GM12864 (cell line): ENCODE data around the gene NSF.
"Not testable (repeated sequence)": the region's sequence is repeated elsewhere in the genome, so short reads cannot be mapped to it uniquely, and the experiment has no call there.

Source experiments
- DNase-seq: peaks from one replicate; pipeline ENCODE4 v3.0.0-alpha.2; 2011; ENCODE audit warnings: low read depth
- H3K4me3 ChIP-seq: 2 replicates; pipeline ENCODE4 v1.5.1; 2011; ENCODE audit warnings: mild to moderate bottlenecking, low read depth, low read length, control low read depth

NSF gene

DNA sequence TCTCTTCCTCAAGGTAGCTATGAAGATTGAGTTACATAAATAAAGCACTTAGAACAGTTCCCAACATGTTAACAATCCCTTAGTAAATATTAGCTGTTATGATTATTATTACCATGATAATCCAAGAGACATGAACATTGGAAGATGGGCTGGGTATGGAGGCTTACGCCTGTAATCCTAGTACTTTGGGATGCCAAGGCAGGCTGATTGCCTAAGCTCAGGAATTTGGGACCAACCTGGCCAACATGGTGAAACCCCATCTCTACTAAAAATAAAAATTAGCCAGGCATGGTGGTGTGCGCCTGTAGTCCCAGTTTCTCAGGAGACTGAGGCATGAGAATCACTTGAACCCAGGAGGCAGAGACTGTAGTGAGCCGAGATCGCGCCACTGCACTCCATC, 34.3 kb downstream of the NSF start:
- not testable (repeated sequence) for DNase-seq, H3K4me3 ChIP-seq

DNA sequence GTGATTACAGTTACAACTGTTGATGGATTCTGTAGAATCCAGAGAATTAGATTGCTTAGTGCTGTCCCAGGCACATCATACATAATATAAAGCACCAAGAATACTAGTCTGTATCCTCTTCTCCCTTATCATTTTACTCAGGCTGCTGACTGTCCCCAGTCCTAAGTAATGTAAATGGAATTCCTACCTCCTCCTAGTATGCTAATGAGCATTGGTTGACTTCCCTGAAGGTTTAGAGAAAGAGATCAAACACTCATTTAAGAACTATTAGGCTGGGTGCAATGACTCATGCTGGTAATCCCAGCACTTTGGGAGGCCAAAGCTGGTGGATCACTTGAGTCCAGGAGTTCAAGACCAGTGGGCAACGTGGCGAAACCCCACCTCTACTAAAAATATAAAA, 37.0 kb downstream of the NSF start:
- DNase-seq, H3K4me3 ChIP-seq: not testable (repeated sequence)

DNA sequence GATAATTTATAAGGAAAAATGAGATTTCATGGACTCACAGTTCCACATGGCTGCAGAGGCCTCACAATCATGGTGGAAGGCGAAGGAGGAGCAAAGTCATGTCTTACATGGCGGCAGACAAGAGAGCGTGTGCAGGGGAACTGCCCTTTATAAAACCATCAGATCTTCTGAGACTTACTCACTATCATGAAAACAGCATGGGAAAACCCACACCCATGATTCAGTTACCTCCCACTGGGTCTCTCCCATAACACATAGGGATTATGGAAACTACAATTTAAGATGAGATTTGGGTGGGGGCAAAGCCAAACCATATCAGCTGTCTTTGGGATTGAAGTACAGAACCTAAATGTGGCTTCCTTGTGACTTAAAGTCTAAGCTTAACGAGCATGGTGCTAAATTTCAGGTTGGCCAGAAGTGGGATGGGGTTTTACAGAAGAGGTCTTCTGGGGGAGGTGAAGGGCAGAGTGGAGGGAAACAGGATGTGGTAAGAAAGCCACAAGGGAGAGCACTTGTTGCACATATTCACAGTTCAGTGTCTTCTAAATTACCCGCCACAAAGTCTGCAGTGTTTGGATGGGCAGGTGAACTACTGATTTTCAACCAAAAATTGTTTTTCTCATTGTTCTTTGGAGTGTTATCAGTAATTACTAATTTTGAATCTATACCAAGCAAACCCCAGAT, 38.4 kb downstream of the NSF start:
- H3K4me3 ChIP-seq, DNase-seq: not testable (repeated sequence)

DNA sequence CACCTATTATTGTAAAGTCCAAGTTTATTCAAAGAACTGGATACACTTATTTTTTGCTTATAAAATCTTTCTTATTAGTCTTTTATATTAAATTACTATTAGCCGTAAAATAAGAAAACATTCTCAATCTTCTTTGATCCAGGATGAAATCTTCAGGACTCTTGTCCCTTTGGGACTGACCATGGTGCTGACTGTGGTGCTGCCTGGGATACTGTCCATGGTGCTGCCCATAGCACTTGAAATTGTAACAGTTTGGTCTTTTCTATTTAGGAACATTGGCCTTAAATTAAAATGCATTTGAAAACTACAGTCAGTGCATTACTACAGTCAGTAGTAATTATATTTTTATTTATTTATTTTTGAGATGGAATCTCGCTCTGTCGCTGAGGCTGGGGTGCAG, 41.7 kb downstream of the NSF start:
- not testable (repeated sequence) for H3K4me3 ChIP-seq, DNase-seq

DNA sequence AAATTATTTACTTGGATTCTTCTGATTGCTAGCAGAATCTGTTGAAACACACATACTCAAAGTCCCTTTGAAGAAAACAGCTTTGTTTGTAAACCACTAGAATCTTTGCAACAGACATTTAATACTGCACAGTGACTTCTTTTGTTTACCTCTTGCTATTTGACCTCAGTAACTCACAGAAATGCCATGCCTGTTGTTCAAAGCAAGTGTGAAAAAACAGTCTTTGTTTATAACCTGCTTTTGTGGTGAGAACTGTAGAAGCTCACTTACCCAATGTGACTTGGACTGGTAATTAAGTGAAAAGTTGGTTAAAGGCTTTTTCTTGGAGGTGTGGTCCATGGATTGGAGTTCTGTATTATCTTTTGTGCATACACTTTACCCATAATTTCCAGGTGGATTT, 44.4 kb downstream of the NSF start:
- DNase-seq, H3K4me3 ChIP-seq: not testable (repeated sequence)

DNA sequence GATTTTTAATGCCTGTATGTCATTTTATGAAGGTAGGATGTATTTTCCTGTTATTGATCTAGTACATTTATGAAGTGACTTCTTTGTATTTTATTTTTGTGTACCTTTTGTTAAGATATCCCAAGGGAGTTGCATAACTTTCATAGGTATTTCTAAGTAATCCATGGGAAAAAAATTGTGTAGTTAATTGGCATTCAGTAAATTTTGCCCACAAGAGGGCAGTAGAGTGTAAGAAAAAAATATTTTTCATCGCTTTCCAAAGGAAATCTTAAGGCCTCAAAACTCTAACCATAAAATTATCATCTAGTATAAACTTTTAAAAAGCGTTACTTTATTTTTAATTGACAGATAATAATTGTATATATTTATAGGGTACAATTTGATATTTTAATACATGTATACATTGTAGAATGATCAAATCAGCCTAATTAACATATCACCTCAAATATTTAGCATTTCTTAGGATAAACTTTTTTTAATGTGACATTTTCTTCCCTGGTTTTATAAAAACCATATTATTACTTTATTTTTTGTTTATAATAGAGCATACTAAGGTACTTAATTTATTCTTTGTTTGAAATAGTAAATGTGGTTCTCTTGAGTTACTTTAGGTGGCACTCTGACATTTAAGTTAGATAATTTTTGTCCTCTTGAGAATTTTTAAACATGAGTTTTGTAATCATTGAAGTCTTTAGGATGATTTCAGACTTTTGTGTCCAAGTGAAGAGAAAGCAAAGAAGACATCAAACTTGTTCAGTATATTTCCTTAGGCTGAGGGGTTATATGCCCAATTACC, 51.6 kb downstream of the NSF start:
- H3K4me3 ChIP-seq, DNase-seq: not testable (repeated sequence)

DNA sequence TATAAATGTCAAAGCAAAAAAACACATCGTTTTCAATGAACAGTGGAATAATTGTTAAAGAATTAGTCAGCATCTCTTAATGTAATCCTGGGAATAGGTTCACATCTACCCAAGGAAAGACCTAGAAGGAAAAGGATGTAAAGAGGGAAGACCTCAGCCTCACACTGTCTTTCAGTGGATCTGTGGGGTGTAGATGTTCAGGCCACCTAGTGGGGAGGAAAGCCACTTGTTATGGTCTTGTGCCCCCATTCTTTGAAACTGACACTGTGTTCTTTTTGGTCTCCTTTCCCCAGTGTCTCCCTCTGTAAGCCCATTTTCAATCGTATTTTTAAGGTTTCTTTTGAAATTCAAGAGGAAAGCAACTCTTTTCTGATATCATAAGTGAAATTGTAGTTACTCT, 56.8 kb downstream of the NSF start:
- H3K4me3 ChIP-seq, DNase-seq: not testable (repeated sequence)

- not testable (repeated sequence) for H3K4me3 ChIP-seq, DNase-seq
Measured at GRCh38 chr17:46647688-46648278, 57.3 kb downstream of the NSF start.

GRCh38 chr17:46649246-46649645, 58.8 kb downstream of the NSF start:
- DNase-seq: not testable (repeated sequence)

GRCh38 chr17:46652024-46652643, 61.7 kb downstream of the NSF start:
- DNase-seq, H3K4me3 ChIP-seq: not testable (repeated sequence)

More at GRCh38 chr17:46649246-46649645, 58.8 kb downstream of the NSF start:
- not testable (repeated sequence) for H3K4me3 ChIP-seq

DNA sequence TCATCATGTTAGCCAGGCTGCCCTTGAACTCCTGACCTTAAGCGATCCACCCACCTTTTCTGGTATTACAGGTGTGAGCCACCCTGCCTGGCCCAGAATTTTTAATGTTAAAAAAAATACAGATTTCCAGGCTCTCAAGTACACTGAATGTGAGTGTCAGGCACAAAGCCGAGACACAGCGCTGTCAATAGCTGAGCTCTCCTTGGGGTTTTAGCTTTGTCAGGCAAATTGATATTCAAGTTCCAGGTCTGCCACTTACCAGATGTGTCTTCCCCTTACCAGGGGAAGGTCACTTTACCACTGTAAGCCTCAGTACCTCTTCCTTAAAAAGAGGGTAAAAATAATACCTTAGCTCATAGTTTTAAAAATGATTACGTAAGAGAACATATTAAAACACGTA, 67.8 kb downstream of the NSF start:
- not testable (repeated sequence) for DNase-seq, H3K4me3 ChIP-seq

DNA sequence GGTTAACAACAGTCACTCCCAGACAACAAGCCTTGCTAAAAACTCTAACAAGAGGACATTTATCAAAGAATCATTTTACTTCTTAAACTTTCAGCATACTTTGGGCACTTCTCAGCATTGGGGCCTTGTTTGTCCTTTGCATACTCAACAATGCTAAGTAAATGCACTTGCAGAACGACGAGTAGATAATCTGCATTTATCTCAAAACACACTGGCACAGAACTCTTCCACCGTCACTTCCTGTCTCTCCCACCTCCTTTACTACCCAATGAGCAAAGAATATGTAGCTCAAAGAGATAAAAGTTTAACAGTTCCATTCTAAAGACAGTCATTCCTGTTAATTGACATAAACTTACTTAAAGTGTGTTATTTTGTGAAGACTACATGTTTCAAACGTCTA, 69.2 kb downstream of the NSF start:
- DNase-seq, H3K4me3 ChIP-seq: not testable (repeated sequence)

- H3K4me3 ChIP-seq: not testable (repeated sequence)
Measured at GRCh38 chr17:46663123-46663522, 72.7 kb downstream of the NSF start.

GRCh38 chr17:46663552-46663951, 73.1 kb downstream of the NSF start:
- not testable (repeated sequence) for H3K4me3 ChIP-seq, DNase-seq

More at GRCh38 chr17:46663123-46663522, 72.7 kb downstream of the NSF start:
- not testable (repeated sequence) for DNase-seq

- not testable (repeated sequence) for DNase-seq, H3K4me3 ChIP-seq
Measured at GRCh38 chr17:46665969-46666368, 75.5 kb downstream of the NSF start.

DNA sequence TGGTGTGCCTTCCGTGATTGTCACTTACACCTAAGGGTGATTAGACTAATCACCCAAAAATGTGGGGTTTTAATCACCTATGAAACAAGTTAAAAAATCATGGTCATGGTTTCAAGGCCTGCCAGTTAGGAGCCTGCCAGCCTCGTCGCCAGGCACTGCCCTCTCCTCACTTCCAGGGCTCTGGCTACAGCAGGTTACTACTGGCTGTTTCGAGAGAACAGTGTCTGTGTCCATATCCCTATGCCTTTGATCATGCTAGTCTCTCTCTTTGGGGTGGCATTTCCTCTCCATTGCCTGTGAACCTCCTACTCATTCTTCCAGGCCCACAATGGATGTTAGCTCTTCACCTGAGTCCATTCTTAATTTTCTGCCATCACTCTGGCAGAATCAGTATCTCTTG, 80.3 kb downstream of the NSF start:
- not testable (repeated sequence) for DNase-seq, H3K4me3 ChIP-seq

DNA sequence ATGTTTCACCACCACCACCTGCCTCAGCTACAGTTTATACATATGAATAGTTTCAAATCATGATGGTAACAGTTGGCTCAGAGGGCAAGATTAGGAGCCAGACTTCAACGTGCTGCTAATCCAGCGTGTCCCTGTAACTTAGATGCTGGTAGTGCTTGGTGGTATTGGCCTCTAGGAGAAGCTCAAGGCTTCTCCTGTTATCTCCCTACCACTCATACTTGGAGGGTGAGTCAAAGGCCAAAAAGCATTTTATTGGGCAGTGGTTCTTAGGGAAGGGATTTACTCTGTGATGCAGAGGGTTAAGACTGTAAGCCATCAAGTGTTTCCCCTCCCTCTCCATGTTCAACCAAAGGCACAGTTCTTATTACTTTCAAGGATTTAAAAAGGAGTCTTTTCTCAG, 82.3 kb downstream of the NSF start:
- DNase-seq, H3K4me3 ChIP-seq: not testable (repeated sequence)

- H3K4me3 ChIP-seq: not testable (repeated sequence)
Measured at GRCh38 chr17:46677819-46678218, 87.3 kb downstream of the NSF start.

DNA sequence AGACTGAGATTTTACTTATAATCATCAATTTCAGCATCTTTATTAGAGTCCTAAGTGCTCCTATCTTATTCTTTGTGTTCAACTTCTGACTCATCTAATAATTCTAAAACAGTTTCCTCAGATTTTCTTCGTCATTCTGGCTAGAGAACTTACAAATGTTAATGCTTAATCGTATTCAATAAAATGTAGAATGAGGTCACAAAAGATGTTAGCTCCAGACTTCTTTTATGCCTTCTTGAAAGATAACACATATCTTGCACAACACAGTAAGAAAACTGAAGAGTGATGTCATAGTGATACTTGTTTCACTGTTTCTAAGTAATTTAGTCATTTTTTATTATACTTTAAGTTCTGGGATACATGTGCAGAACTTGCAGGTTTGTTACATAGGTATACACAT, 93.2 kb downstream of the NSF start:
- DNase-seq, H3K4me3 ChIP-seq: not testable (repeated sequence)

More at GRCh38 chr17:46677819-46678218, 87.3 kb downstream of the NSF start:
- not testable (repeated sequence) for DNase-seq
